WI38 (cell line): ENCODE data around the gene TBL1XR1.

Experiments used
- H3K4me3 ChIP-seq: 2 replicates; pipeline ENCODE4 v1.5.1; 2011; ENCODE audit warnings: low read depth, mild to moderate bottlenecking, control low read depth, low read length
- TF ChIP-seq, protein P1 (sequence below): IDR thresholded peaks from 2 replicates; pipeline ENCODE4 v1.5.1; 2012; ENCODE audit warnings: low read depth, mild to moderate bottlenecking, control low read depth, low read length

The TBL1XR1 gene

GRCh38 chr3:177213801-177214535, 16.7 kb upstream of the TBL1XR1 start:
- H3K4me3 ChIP-seq = no peak overlapping the region
- TF ChIP-seq, protein P1, sequence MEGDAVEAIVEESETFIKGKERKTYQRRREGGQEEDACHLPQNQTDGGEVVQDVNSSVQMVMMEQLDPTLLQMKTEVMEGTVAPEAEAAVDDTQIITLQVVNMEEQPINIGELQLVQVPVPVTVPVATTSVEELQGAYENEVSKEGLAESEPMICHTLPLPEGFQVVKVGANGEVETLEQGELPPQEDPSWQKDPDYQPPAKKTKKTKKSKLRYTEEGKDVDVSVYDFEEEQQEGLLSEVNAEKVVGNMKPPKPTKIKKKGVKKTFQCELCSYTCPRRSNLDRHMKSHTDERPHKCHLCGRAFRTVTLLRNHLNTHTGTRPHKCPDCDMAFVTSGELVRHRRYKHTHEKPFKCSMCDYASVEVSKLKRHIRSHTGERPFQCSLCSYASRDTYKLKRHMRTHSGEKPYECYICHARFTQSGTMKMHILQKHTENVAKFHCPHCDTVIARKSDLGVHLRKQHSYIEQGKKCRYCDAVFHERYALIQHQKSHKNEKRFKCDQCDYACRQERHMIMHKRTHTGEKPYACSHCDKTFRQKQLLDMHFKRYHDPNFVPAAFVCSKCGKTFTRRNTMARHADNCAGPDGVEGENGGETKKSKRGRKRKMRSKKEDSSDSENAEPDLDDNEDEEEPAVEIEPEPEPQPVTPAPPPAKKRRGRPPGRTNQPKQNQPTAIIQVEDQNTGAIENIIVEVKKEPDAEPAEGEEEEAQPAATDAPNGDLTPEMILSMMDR = no peak

DNA sequence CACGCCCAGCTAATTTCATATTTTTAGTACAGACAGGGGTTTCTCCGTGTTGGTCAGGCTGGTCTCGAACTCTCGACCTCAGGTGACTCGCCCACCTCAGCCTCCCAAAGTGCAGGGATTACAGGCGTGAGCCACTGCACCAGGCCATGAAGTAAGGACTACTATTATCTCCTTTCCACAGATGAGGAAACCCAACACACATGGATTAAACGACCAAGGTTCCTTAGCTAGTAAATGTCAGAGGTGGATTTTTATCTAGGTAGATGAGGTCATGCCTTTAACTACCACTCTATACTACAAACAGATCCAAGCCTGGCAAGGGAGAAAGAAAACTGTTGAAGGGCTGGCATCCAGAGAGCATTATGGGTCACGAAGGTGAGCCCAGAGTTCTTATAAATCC, 15.5 kb upstream of the TBL1XR1 start:
- H3K4me3 ChIP-seq = no peak overlapping the region
- TF ChIP-seq, protein P1 = no peak

- TF ChIP-seq, protein P1 = no peak
- H3K4me3 ChIP-seq = no peak overlapping the region
Measured at GRCh38 chr3:177212278-177212610, 15.0 kb upstream of the TBL1XR1 start.

DNA sequence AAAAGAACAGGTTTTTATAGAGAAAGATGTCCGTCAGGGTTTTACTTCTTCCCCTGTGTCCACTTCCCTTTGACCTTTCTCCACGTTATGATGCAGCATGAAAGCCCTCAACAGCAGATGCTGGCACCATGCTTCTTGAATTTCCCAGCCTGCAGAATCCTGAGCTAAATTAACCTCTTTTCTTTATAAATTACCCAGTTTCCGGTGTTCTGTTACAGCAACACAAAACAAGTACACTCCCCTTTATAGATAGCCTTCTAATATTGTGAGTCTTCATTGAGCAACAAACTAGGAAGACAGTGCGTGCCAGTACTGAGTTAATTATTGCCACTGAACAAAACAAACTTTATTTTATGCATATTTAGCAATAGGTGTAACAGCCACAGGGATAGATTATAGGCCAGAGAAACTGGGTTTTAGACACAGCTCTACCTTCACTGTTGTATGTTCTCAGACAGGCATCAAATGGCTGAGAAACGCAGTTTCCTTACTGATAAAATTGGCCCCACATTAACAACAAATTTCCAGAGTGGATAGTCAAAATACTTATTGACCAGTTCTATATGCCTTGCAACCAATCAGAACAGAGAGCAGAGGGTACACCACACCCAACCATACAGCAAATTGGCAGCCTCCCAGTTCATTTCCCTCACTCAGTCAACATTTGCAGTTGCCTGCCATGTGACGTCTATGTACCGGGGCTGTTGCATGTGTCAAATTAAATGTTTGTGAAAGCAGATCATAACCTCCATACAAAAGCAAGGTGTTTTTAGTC, 14.4 kb upstream of the TBL1XR1 start:
- no peak overlapping the region for H3K4me3 ChIP-seq
- TF ChIP-seq, protein P1 = no peak

- TF ChIP-seq, protein P1 = no peak
- H3K4me3 ChIP-seq = no peak overlapping the region
Measured at GRCh38 chr3:177210744-177211502, 13.6 kb upstream of the TBL1XR1 start.

DNA sequence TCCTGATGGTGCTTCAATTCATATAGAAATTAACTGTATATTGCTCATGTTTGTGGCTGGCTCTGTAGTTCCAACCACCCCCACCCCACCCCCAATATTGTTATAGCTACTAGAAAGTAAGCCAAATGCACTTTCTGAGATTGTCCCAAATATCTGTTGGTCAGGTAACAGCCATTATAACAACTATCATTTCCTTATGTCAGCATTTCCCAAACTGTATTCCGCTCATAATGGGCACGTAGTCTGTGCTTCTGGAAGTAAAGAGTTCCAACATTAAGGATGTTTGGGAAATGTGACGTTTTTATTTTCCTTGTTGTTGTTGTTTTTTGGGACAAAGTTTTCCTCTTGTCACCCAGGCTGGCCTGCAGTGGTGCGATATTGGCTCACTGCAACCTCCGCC, 12.2 kb upstream of the TBL1XR1 start:
- H3K4me3 ChIP-seq = no peak overlapping the region
- TF ChIP-seq, protein P1 = no peak
